HG03565 (cell line): ENCODE measurements around the gene RSRP1.

Experiments used
- ATAC-seq: cut with Tn5 transposase; IDR thresholded peaks from one replicate; pipeline ENCODE4 v1.9.1; 2021; ENCODE audit warnings: mild to moderate bottlenecking, moderate library complexity; ENCODE audit not compliant: unreplicated experiment

RSRP1 gene

GRCh38 chr1:25220666-25221065 lies 26.6 kb downstream of the RSRP1 start:
- no peak for ATAC-seq

- ATAC-seq: no peak
Observed at GRCh38 chr1:25219661-25220251, 27.5 kb downstream of the RSRP1 start.

GRCh38 chr1:25217598-25218232 lies 29.5 kb downstream of the RSRP1 start:
- ATAC-seq: no peak

GRCh38 chr1:25217015-25217414 lies 30.2 kb downstream of the RSRP1 start:
- ATAC-seq: no peak

- no peak for ATAC-seq
Observed at GRCh38 chr1:25216123-25216522, 31.1 kb downstream of the RSRP1 start.

GRCh38 chr1:25212725-25213124 lies 34.5 kb downstream of the RSRP1 start:
- no peak for ATAC-seq

- ATAC-seq: no peak
Observed at GRCh38 chr1:25210728-25211127, 36.5 kb downstream of the RSRP1 start.

DNA sequence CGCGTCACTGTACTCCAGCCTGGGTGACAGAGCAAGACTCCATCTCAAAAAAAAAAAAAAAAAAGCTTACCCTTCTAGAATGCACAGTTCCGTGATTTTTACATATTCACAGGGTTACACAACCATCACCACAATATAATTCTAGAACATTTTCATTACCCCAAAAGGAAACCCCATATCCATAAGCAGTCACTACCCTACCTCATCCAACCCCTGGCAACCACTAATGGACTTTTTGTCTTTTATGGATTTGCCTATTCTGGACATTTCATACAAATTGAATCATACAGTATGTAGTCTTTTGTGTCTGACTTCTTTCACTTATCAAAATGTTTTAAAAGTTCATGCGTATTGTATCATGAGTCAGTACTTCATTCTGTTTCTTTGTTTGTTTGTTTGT lies 37.7 kb downstream of the RSRP1 start:
- ATAC-seq: no peak

GRCh38 chr1:25208561-25209222 lies 38.6 kb downstream of the RSRP1 start:
- ATAC-seq: no peak

DNA sequence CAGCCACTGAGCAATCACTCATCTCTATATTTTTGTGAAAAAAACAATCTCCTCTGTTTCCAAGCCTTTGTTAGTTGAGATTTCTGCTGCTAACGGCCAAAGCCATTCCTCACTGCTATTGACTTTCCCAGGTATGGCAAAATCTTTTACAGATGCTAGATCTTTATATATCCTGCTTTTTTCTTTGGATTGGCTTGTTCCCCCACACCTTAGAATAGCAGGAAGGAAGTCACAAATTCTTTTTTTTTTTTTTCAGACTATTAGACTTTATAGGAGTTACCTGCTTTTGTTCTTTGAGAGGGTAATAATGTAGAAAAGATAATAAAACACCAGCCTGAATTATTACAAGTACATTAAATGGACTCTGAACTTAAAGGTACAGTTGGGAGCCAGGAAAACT lies 39.2 kb downstream of the RSRP1 start:
- no peak for ATAC-seq

- ATAC-seq: no peak
Observed at GRCh38 chr1:25206201-25206600, 41.1 kb downstream of the RSRP1 start.

DNA sequence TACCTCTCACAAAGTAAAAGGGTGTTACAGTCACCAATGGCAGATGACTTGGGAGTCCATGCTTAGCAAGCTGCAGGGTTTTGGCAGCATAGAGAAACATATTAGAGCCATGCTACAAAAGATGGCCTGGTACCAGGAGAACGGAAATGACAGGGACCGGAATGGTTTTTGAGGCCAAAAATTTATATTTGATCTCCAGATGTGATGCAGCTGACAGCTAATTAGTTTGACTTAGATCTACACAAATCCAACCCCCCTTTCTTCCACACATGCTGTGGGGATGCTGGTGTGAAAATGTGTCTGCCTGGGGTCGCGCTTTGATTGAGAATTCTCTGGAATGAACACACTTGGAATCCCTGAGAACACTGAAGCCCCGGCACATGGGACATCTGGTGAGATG lies 41.5 kb downstream of the RSRP1 start:
- no peak for ATAC-seq

- ATAC-seq: no peak
Observed at GRCh38 chr1:25204797-25205480, 42.3 kb downstream of the RSRP1 start.

- ATAC-seq: no peak
Observed at GRCh38 chr1:25201006-25201405, 46.2 kb downstream of the RSRP1 start.

DNA sequence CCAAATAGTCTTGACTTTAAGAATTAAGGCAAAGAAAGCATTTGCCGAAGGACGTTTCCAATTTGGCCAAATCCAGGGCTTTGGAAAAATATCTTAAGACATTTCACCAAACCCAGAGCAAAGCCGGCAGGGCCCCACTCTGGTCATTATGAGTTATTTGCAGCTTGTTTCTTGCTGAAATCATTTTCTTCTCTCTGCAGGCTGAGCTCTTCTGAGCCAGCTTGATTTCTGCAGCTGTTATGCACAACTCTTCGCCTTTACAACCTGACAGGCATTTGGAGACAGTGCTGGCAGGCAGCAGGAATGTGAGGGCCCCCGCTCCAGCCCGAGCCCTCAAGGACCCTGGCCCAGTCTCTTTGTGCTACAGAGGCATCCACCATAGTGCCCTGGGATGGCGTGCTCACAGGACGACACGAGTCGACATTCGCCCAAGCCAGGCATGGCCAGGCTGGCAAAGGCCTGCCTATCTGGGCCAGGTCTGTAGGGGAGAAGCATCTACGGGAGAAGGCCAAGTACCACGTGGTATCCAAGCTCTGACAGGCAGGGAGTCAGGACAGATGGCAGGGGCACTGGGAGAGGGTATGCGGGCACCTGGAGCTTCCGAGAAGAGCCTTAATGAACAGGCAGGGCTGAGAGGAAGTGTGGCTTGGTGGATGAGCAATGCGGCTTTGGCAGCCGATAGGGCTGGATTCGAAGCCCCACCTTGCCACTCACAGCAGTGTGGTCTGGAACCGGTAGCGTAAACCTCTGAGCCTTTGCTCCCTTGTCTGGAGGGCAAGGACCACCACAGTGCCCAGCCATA lies 47.2 kb downstream of the RSRP1 start:
- ATAC-seq: no peak

DNA sequence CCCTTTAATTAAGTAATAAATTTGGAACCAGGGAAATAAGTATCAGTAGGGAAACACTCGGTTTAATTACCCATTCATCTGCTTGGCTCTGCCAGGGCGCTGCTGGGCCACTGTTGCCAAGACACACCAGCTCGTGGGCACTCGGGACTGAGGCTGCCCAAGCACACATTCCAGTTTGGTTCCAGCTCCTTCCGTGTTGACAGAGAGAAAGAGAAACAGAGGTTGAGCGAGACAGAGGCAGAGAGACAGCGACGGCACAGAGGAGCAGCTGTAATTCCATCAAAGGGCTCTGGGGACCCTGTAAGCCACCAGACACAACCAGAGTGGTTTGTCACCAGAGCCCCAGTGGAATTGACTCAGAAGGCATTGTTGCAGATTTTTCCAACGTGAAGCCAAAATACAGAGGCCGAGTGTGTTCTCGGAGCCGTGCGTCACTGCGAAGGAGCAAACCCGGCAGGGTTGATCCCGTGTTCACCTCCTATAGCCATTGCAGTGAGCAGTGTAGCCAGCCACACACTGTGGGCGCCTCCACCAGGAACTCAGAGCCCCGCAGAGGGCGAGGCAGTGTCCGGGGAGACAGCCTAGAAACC lies 48.5 kb downstream of the RSRP1 start:
- no peak for ATAC-seq

GRCh38 chr1:25197982-25198662 lies 49.1 kb downstream of the RSRP1 start:
- ATAC-seq: no peak

- no peak for ATAC-seq
Observed at GRCh38 chr1:25197235-25197975, 49.8 kb downstream of the RSRP1 start.

- no peak for ATAC-seq
Observed at GRCh38 chr1:25196830-25197229, 50.4 kb downstream of the RSRP1 start.
